ENCODE data around the gene NCAM1. TPM values are rescaled to one million over a fixed set of nuclear protein-coding genes. Genes with fewer than 3 reads are reported as not detected.

NCAM1 gene
- total and polyA plus RNA-seq, 9 of the 15 experiments (the other 6 are each of a cell fraction or from before 2014, with no cell fraction given) = 0.09 to 0.23 TPM; not detected in 7

- no peak for TF ChIP-seq KLF1 (tag; IDR thresholded peaks at IDR 0.05)
- TF ChIP-seq NFIC (IDR thresholded peaks at IDR 0.05) = no peak
- no peak for TF ChIP-seq CBX2 (IDR thresholded peaks at IDR 0.05; ENCODE audit: insufficient read depth, low read length, poor library complexity, severe bottlenecking)
- no peak for TF ChIP-seq TCFL5 (CRISPR knock-in tag; conservative IDR thresholded peaks at IDR 0.05)
- peak; percentile 96 for TF ChIP-seq C11orf30 (IDR thresholded peaks at IDR 0.05; ENCODE audit: low read depth)
- no peak for TF ChIP-seq HNRNPUL1 (IDR thresholded peaks at IDR 0.05; ENCODE audit: low read length)
- peak; percentile 97 for TF ChIP-seq CREB3 (tag; conservative IDR thresholded peaks at IDR 0.05; ENCODE audit: low read depth)
- TF ChIP-seq ZNF408 (CRISPR knock-in tag; IDR thresholded peaks at IDR 0.05; ENCODE audit: low read depth) = no peak
- no peak for TF ChIP-seq HMGXB4 (CRISPR knock-in tag; IDR thresholded peaks at IDR 0.05)
- peak; percentile 58; the same call in 1 of the 2 replicates for TF ChIP-seq VEZF1 (CRISPR knock-in tag; IDR thresholded peaks at IDR 0.05)
- no peak for TF ChIP-seq DIDO1 (tag; IDR thresholded peaks at IDR 0.05; ENCODE audit: low read depth)
- 0 out of 2 replicates have a peak, but pooled peaks have one; percentile 14 for TF ChIP-seq CTBP1 (IDR thresholded peaks at IDR 0.05; ENCODE audit: borderline replicate concordance)
These were observed 228.9 kb downstream of the NCAM1 start (continued) for GRCh38 chr11:113189909-113190667.

Measured in K562 (cell line).